IMR-90 (cell line): Measurements from ENCODE around the gene NF2. TPM values are rescaled to one million over a fixed set of nuclear protein-coding genes. Genes with fewer than 3 reads are reported as not detected.

ENCODE experiments used
- ATAC-seq: fragments of 200-7000 bp; cut with Tn5 transposase; 2 replicates; pipeline ENCODE4 v1.9.1; 2020; ENCODE audit warnings: low read depth, mild to moderate bottlenecking, moderate library complexity
- BruUV-seq: library from RNA; stranded (reverse); fragments of 400-500 nt; replicated peaks from 2 replicates; lab custom pipeline; 2021; lab: Mats Ljungman, UMichigan
- CTCF ChIA-PET: fragments of 300-600 bp; formaldehyde crosslinking; extraction: SDS; loops from one replicate; lab custom pipeline; 2021; ENCODE audit warnings: antibody characterized with exemption; lab: Yijun Ruan, JAX
- POLR2A ChIA-PET: fragments of 300-600 bp; sonication (Branson Sonifier 250); formaldehyde crosslinking; loops from one replicate; lab custom pipeline; 2022; ENCODE audit warnings: antibody characterized with exemption; ENCODE audit not compliant: unreplicated experiment; lab: Charles Lee
- DNase-seq: peaks from one replicate; pipeline ENCODE4 v3.0.0; 2013
- H2AFZ ChIP-seq: replicated peaks from 2 replicates; pipeline ENCODE3; 2013; ENCODE audit warnings: low read length, mild to moderate bottlenecking; ENCODE audit not compliant: poor library complexity
- H2AK5ac ChIP-seq: 2 replicates; pipeline ENCODE4 v1.6.1; 2013; ENCODE audit warnings: low read depth, low read length, inconsistent platforms
- H2AK9ac ChIP-seq: replicated peaks from 2 replicates; pipeline ENCODE3; 2013; ENCODE audit warnings: mild to moderate bottlenecking, low read depth, low read length, moderate library complexity; ENCODE audit not compliant: poor library complexity
- H2BK120ac ChIP-seq: 2 replicates; pipeline ENCODE4 v1.6.1; 2013; ENCODE audit warnings: low read depth, low read length, inconsistent platforms
- H2BK15ac ChIP-seq: 3 replicates; pipeline ENCODE4 v1.6.1; 2013; ENCODE audit warnings: low read depth, low read length, inconsistent platforms
- H2BK20ac ChIP-seq: 2 replicates; pipeline ENCODE4 v1.6.1; 2013; ENCODE audit warnings: low read depth, mild to moderate bottlenecking, inconsistent platforms, low read length, moderate library complexity
- H2BK5ac ChIP-seq: 2 replicates; pipeline ENCODE4 v1.6.1; 2013; ENCODE audit warnings: mild to moderate bottlenecking, low read depth, low read length, inconsistent platforms; ENCODE audit not compliant: poor library complexity, severe bottlenecking
- H3K14ac ChIP-seq: replicated peaks from 2 replicates; pipeline ENCODE4 v1.6.1; 2013; ENCODE audit warnings: low read depth, low read length, inconsistent platforms
- H3K18ac ChIP-seq: 2 replicates; pipeline ENCODE4 v1.6.1; 2013; ENCODE audit warnings: low read depth, low read length, control low read depth
- H3K23ac ChIP-seq: 2 replicates; pipeline ENCODE4 v1.6.1; 2013; ENCODE audit warnings: low read depth, low read length, inconsistent platforms
- H3K27ac ChIP-seq: 2 replicates; pipeline ENCODE4 v1.5.1; 2013; ENCODE audit warnings: mild to moderate bottlenecking, control low read depth, low read length; ENCODE audit not compliant: insufficient read depth
- H3K27me3 ChIP-seq: 2 replicates; pipeline ENCODE4 v1.6.1; 2013; ENCODE audit warnings: low read length; ENCODE audit not compliant: control insufficient read depth, insufficient read depth
- H3K36me3 ChIP-seq: 2 replicates; pipeline ENCODE4 v1.6.1; 2013; ENCODE audit warnings: low read length, mixed read lengths; ENCODE audit not compliant: control insufficient read depth, insufficient read depth
- H3K4ac ChIP-seq: 2 replicates; pipeline ENCODE4 v1.6.1; 2013; ENCODE audit warnings: low read depth, low read length, inconsistent platforms
- H3K4me1 ChIP-seq: 2 replicates; pipeline ENCODE4 v1.6.1; 2013; ENCODE audit warnings: low read length, mixed read lengths; ENCODE audit not compliant: control insufficient read depth, insufficient read depth
- H3K4me2 ChIP-seq: 2 replicates; pipeline ENCODE4 v1.6.1; 2013; ENCODE audit warnings: low read depth, mild to moderate bottlenecking, control low read depth, low read length, moderate library complexity
- H3K4me3 ChIP-seq: 2 replicates; pipeline ENCODE4 v1.5.1; 2013; ENCODE audit warnings: low read depth, mild to moderate bottlenecking, control low read depth, low read length, moderate library complexity; ENCODE audit not compliant: insufficient read depth
- H3K56ac ChIP-seq: 2 replicates; pipeline ENCODE4 v1.6.1; 2013; ENCODE audit warnings: low read length, inconsistent platforms; ENCODE audit not compliant: insufficient read depth; ENCODE audit errors: extremely low read depth
- H3K79me1 ChIP-seq, 2 experiments: 2 replicates each; pipeline ENCODE4 v1.6.1; 2013; ENCODE audit warnings: low read length in 2 of 2, inconsistent platforms in 1 of 2, low read depth in 1 of 2
- H3K9ac ChIP-seq: 2 replicates; pipeline ENCODE4 v1.6.1; 2013; ENCODE audit warnings: low read depth, low read length, control low read depth
- H3K9me1 ChIP-seq: 2 replicates; pipeline ENCODE4 v1.6.1; 2013; ENCODE audit warnings: low read length, inconsistent platforms; ENCODE audit not compliant: insufficient read depth
- H3K9me3 ChIP-seq: 2 replicates; pipeline ENCODE4 v1.6.1; 2013; ENCODE audit warnings: low read length; ENCODE audit not compliant: control insufficient read depth, insufficient read depth
- H4K20me1 ChIP-seq: 2 replicates; pipeline ENCODE4 v1.6.1; 2013; ENCODE audit warnings: low read length, inconsistent platforms; ENCODE audit not compliant: insufficient read depth
- H4K5ac ChIP-seq: 2 replicates; pipeline ENCODE4 v1.6.1; 2013; ENCODE audit warnings: mild to moderate bottlenecking, low read depth, low read length, control low read depth
- H4K8ac ChIP-seq, 2 experiments: 2 replicates each; pipeline ENCODE4 v1.6.1; 2013; ENCODE audit warnings: low read depth in 2 of 2, low read length in 2 of 2, control low read depth in 1 of 2, inconsistent platforms in 1 of 2
- H4K91ac ChIP-seq: 2 replicates; pipeline ENCODE4 v1.6.1; 2013; ENCODE audit warnings: low read depth, low read length, inconsistent platforms; ENCODE audit not compliant: insufficient read depth
- FOS ChIP-seq: fragments of 150-350 bp; IDR thresholded peaks from 2 replicates; pipeline ENCODE4 v1.6.1; 2016; ENCODE audit warnings: low read depth, low read length
- MAZ ChIP-seq: IDR thresholded peaks from 2 replicates; pipeline ENCODE4 v1.6.1; 2012; ENCODE audit warnings: low read depth, mild to moderate bottlenecking, low read length, improper control_type of control experiment, moderate library complexity, borderline replicate concordance
- MXI1 ChIP-seq: IDR thresholded peaks from 2 replicates; pipeline ENCODE4 v1.6.1; 2012; ENCODE audit warnings: low read depth, mild to moderate bottlenecking, low read length, moderate library complexity, borderline replicate concordance
- RAD21 ChIP-seq: IDR thresholded peaks from 2 replicates; pipeline ENCODE4 v1.6.1; 2012; ENCODE audit warnings: low read length, improper control_type of control experiment
- SMC3 ChIP-seq: fragments of 150-350 bp; IDR thresholded peaks from 2 replicates; pipeline ENCODE4 v1.6.1; 2016; ENCODE audit warnings: low read depth, mild to moderate bottlenecking, antibody characterized with exemption, low read length, moderate library complexity
- WGBS, 2 experiments: methylation state at CpG; one replicate each; pipeline versions ENCODE4 v1.1.5 to v1.1.7; 2013; ENCODE audit warnings: missing lambda C conversion rate in 2 of 2; ENCODE audit not compliant: insufficient read length in 1 of 2; ENCODE audit errors: extremely low coverage in 2 of 2; 5-methylcytosine and 5-hydroxymethylcytosine counted together
- dilution Hi-C: fragments of 300-500 bp; cut with HindIII; formaldehyde crosslinking; loops from one replicate; pipeline ENCODE4 v1.14.3; 2018; ENCODE audit warnings: low sequenced_read_pairs; ENCODE audit not compliant: unreplicated experiment
- in situ Hi-C: fragments of 300-500 bp; cut with MboI; formaldehyde crosslinking; loops from 3 replicates; pipeline ENCODE4 v1.14.3; 2019; ENCODE audit warnings: low sequenced_read_pairs, inconsistent platforms, mixed read lengths
- intact Hi-C: fragments of 100-400 bp; cut with micrococcal nuclease; formaldehyde crosslinking; loops from 2 replicates; pipeline ENCODE4 v1.10.0; 2022
- polyA plus RNA-seq, 3 experiments: library from polyadenylated mRNA; depleted of rRNA; stranded (reverse); fragments of >200 nt; gene quantifications; 2 replicates each; pipeline ENCODE4 v1.2.3, GENCODE V29; 2012; ENCODE audit warnings: low replicate concordance in 1 of 3
- total RNA-seq: library from RNA; depleted of rRNA; stranded (reverse); fragments of >200 nt; gene quantifications from 2 replicates; pipeline ENCODE4 v1.2.3, GENCODE V29; 2012
- TF ChIP-seq, protein P1 (sequence below): fragments of 150-350 bp; IDR thresholded peaks from 2 replicates; pipeline ENCODE4 v1.6.1; 2017; ENCODE audit warnings: mild to moderate bottlenecking, antibody characterized with exemption, low read length, low read depth

The NF2 gene
- total and polyA plus RNA-seq, 2 of the 4 experiments (the other 2 are of a cell fraction): 59.0 to 151 TPM

DNA sequence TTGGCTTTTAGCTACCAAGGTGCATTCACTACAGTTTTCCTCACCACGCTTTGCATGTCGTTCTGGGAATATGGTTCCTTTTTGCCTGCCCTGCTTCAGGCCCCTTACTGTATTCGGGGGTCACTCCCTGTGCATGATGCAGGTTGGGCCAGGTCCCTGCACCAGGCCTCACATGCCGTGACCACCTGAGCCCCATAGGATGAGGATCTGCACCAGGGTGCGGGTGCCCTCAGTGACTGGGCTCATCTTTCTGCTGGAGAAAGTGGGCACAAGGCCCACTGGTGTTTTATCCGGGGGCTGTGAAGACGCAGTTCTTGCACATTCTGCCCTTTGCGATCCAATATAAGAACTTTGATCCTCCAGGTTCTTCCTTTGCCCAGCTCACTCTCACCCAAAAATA lies 70.7 kb downstream of the NF2 start:
- Histone ChIP-seq H4K8ac (no peak overlapping the region), H2AK9ac (no peak overlapping the region), H3K4me3 (no peak overlapping the region), H3K4ac (no peak overlapping the region), H4K20me1 (peaks cover 4% of the 10 kb centered on the region), H3K9me3 (no peaks in the 10 kb centered on the region), H4K91ac (no peak overlapping the region), H3K23ac (no peak overlapping the region), H3K36me3 (peaks cover 74% of the 10 kb centered on the region), H3K4me1 (peaks cover 6% of the 10 kb centered on the region), H2BK15ac (no peak overlapping the region), H2AK5ac (no peak overlapping the region), H4K5ac (no peak overlapping the region), H3K9ac (no peak overlapping the region), H3K14ac (no peak overlapping the region), H2BK20ac (no peak overlapping the region), H3K56ac (no peak overlapping the region), H2BK5ac (no peak overlapping the region), H2AFZ (no peak overlapping the region), H3K18ac (no peak overlapping the region), H3K9me1 (peaks cover 3% of the 10 kb centered on the region; the same call in 1 of the 2 replicates), H3K4me2 (no peak overlapping the region), H3K79me1 (peaks cover 6 to 8% of the 10 kb centered on the region in 2 experiments; a peak in 1 of 4 replicates), H2BK120ac (no peak overlapping the region), H3K27me3 (no peaks in the 10 kb centered on the region), H3K27ac (no peak overlapping the region)
- WGBS, 2 experiments: 90% methylated on average over 2 of the region's 8 CpGs; no CpG with 5 or more reads in 1 of the 2 experiments
- TF ChIP-seq FOS (no peak), SMC3 (no peak), MAZ (no peak), RAD21 (no peak), MXI1 (no peak)
- TF ChIP-seq, protein P1, sequence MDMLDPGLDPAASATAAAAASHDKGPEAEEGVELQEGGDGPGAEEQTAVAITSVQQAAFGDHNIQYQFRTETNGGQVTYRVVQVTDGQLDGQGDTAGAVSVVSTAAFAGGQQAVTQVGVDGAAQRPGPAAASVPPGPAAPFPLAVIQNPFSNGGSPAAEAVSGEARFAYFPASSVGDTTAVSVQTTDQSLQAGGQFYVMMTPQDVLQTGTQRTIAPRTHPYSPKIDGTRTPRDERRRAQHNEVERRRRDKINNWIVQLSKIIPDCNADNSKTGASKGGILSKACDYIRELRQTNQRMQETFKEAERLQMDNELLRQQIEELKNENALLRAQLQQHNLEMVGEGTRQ: no peak
- dilution Hi-C loops (no loop called here), in situ Hi-C loops (no loop called here), intact Hi-C loops (no loop called here)
- CTCF ChIA-PET: no interaction called here
- POLR2A ChIA-PET: interaction anchor here (0.6 kb wide), 1 partner anchor 111 kb away, joined by 4 read pairs; no protein-coding TSS in a partner anchor
- DNase-seq: no peak
- BruUV-seq: no TSS peak
- no peak for ATAC-seq
